Endothelial cell of umbilical vein (primary cell): Measurements from ENCODE around the gene OPCML. TPM values are rescaled to one million over a fixed set of nuclear protein-coding genes. Genes with fewer than 3 reads are reported as not detected.

Experiments
- BruUV-seq: library from RNA; stranded (reverse); fragments of 400-500 nt; replicated peaks from 2 replicates; lab custom pipeline; 2021; lab: Mats Ljungman, UMichigan
- CTCF ChIA-PET: fragments of 300-600, 350-600 bp; sonication (Branson Sonifier 250); formaldehyde crosslinking; loops from one replicate; lab custom pipeline; 2021; ENCODE audit warnings: antibody characterized with exemption, inconsistent platforms; lab: Charles Lee
- POLR2A ChIA-PET: fragments of 300-600, 350-600 bp; sonication (Branson Sonifier 250); formaldehyde crosslinking; loops from one replicate; lab custom pipeline; 2021; ENCODE audit warnings: antibody characterized with exemption, inconsistent platforms; lab: Charles Lee
- DNase-seq: peaks from one replicate; pipeline ENCODE4 v3.0.0-alpha.2; 2011; ENCODE audit warnings: low read depth, low spot score
- FAIRE-seq: peaks from 2 replicates; lab custom pipeline; 2011; peaks lifted over from hg19 to GRCh38; lab: Jason Lieb, UNC
- H2AFZ ChIP-seq: 2 replicates; pipeline ENCODE4 v1.6.0; 2012; ENCODE audit warnings: low read depth, low read length, control low read depth, inconsistent platforms
- H3K27ac ChIP-seq: 2 replicates; pipeline ENCODE4 v1.5.1; 2011; ENCODE audit warnings: low read depth, mild to moderate bottlenecking, control low read depth, low read length, moderate library complexity; ENCODE audit not compliant: insufficient read depth
- H3K27me3 ChIP-seq, 2 experiments: 2 replicates each; pipeline versions ENCODE4 v1.6.0 to v1.6.1; 2011; ENCODE audit warnings: low read length in 2 of 2, mixed read lengths in 1 of 2; ENCODE audit not compliant: control insufficient read depth in 2 of 2, insufficient read depth in 2 of 2
- H3K36me3 ChIP-seq, 2 experiments: 2 replicates in 1 of 2; 3 replicates in 1 of 2; pipeline ENCODE4 v1.5.1; 2011; ENCODE audit warnings: low read length in 2 of 2, mild to moderate bottlenecking in 1 of 2, moderate library complexity in 1 of 2; ENCODE audit not compliant: control insufficient read depth in 2 of 2, insufficient read depth in 2 of 2; ENCODE audit errors: extremely low read depth in 1 of 2
- H3K4me1 ChIP-seq: 3 replicates; pipeline ENCODE4 v1.5.1; 2011; ENCODE audit warnings: mild to moderate bottlenecking, low read length; ENCODE audit not compliant: control insufficient read depth, insufficient read depth; ENCODE audit errors: extremely low read depth
- H3K4me2 ChIP-seq: 2 replicates; pipeline ENCODE4 v1.6.1; 2011; ENCODE audit warnings: low read length, control low read depth, mixed read lengths; ENCODE audit not compliant: insufficient read depth
- H3K4me3 ChIP-seq, 3 experiments: fragments of 200-600 bp in 1 of 3; sonication (generic), shearing (Covaris generic) in 1 of 3; replicated peaks in 1 of 3; 2 replicates each; pipeline ENCODE4 v1.5.1; 2011 to 2016; ENCODE audit warnings: control low read depth in 3 of 3, low read length in 3 of 3, mild to moderate bottlenecking in 2 of 3, inconsistent platforms in 1 of 3, low read depth in 1 of 3, moderate library complexity in 1 of 3; ENCODE audit not compliant: insufficient read depth in 1 of 3
- H3K79me2 ChIP-seq: 2 replicates; pipeline ENCODE4 v1.6.0; 2012; ENCODE audit warnings: low read length, inconsistent platforms; ENCODE audit not compliant: control insufficient read depth, insufficient read depth
- H3K9ac ChIP-seq: replicated peaks from 2 replicates; pipeline ENCODE3; 2011; ENCODE audit warnings: low read length, control low read depth; ENCODE audit not compliant: insufficient read depth; ENCODE audit errors: extremely low read depth
- H3K9me1 ChIP-seq: replicated peaks from 3 replicates; pipeline ENCODE4 v1.6.0; 2011; ENCODE audit warnings: mild to moderate bottlenecking, low read length; ENCODE audit not compliant: control insufficient read depth, insufficient read depth; ENCODE audit errors: extremely low read depth
- H3K9me3 ChIP-seq: replicated peaks from 2 replicates; pipeline ENCODE4 v1.5.1; 2012; ENCODE audit warnings: low read length, inconsistent platforms; ENCODE audit not compliant: control insufficient read depth, insufficient read depth
- H4K20me1 ChIP-seq: replicated peaks from 2 replicates; pipeline ENCODE3; 2011; ENCODE audit warnings: mild to moderate bottlenecking, low read length; ENCODE audit not compliant: control insufficient read depth, insufficient read depth; ENCODE audit errors: extremely low read depth
- EZH2 ChIP-seq: IDR thresholded peaks from 2 replicates; pipeline ENCODE4 v1.6.1; 2012; ENCODE audit warnings: borderline replicate concordance, low read depth, mild to moderate bottlenecking, moderate library complexity, low read length, inconsistent platforms; ENCODE audit not compliant: severe bottlenecking
- FOS ChIP-seq: IDR thresholded peaks from 2 replicates; pipeline ENCODE4 v1.6.1; 2011; ENCODE audit warnings: mild to moderate bottlenecking, low read length, moderate library complexity, borderline replicate concordance; ENCODE audit not compliant: insufficient read depth
- MYC ChIP-seq: IDR thresholded peaks from one replicate; pipeline ENCODE4 v1.6.1; 2011; ENCODE audit warnings: mild to moderate bottlenecking, low read depth, low read length
- POLR2AphosphoS5 ChIP-seq: IDR thresholded peaks from 2 replicates; pipeline ENCODE4 v1.6.1; 2012; ENCODE audit warnings: low read depth, mild to moderate bottlenecking, control low read depth, low read length, moderate library complexity; ENCODE audit not compliant: insufficient read depth
- dilution Hi-C: fragments of 300-500 bp; cut with MboI; formaldehyde crosslinking; loops from one replicate; pipeline ENCODE4 v1.15.0; 2019; ENCODE audit warnings: low sequenced_read_pairs; ENCODE audit not compliant: extremely low pct_ligation_motif_present
- intact Hi-C: fragments of 100-400 bp; cut with micrococcal nuclease; formaldehyde crosslinking; loops from one replicate; pipeline ENCODE4 v1.10.0; 2022
- polyA plus RNA-seq, 4 experiments: library from polyadenylated mRNA; depleted of rRNA in 3 of 4; stranded (reverse) in 3 of 4; unstranded in 1 of 4; fragments of >200 nt; gene quantifications; 2 replicates each; pipeline versions ENCODE4 v1.2.1 to v1.2.3, GENCODE V29; 2011 to 2012; ENCODE audit warnings: missing spikeins in 1 of 4
- total RNA-seq: library from RNA; stranded (reverse); gene quantifications from 2 replicates; pipeline ENCODE4 v1.2.3, GENCODE V29; 2021
- TF ChIP-seq, protein P1 (sequence below), 2 donors: IDR thresholded peaks; 1 replicate in 1 of 2; 2 replicates in 1 of 2; pipeline ENCODE4 v1.5.1; 2011; ENCODE audit warnings: low read length in 2 of 2, mild to moderate bottlenecking in 2 of 2, moderate library complexity in 2 of 2, control low read depth in 1 of 2, inconsistent platforms in 1 of 2, low read depth in 1 of 2; ENCODE audit not compliant: insufficient read depth in 1 of 2; ENCODE audit errors: extremely low read depth in 1 of 2

The OPCML gene
- total and polyA plus RNA-seq, 2 donors (not counting 3 experiments of a cell fraction or from before 2014, with no cell fraction given) = not detected

DNA sequence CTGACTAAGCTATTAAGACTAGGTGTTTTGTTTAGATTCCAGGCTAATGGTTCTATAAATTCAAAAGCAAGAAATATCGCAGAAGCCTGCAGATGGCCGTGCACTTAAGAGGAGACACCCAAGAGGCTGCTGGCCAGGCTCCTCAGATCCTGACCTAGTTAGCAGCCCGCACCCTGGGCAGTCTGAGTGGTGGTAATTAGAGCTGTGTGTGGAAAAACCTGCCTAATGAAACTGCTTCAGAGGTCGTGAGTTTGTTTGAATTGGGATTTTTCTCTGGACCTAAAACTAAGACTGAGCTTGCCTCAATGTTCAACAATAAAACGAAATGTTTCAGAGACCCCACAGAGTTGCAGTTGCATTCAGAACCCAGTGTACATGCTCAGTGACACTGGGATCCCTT is 627.7 kb downstream of the OPCML start:
- H3K9me1 ChIP-seq = no peaks in the 10 kb centered on the region
- no peaks in the 10 kb centered on the region for H3K36me3 ChIP-seq
- no peak for DNase-seq
- intact Hi-C loops (no loop called here), dilution Hi-C loops (no loop called here)
- H3K27me3 ChIP-seq = no peaks in the 10 kb centered on the region
- H3K27ac ChIP-seq = no peak overlapping the region
- no peak for TF ChIP-seq FOS
- BruUV-seq = no TSS peak
- CTCF ChIA-PET = no interaction called here
- no peak for FAIRE-seq
- no peaks in the 10 kb centered on the region for H3K79me2 ChIP-seq
- no peak overlapping the region for H3K9ac ChIP-seq
- no peak overlapping the region for H2AFZ ChIP-seq
- no peaks in the 10 kb centered on the region for H3K4me1 ChIP-seq
- H4K20me1 ChIP-seq = no peaks in the 10 kb centered on the region
- POLR2A ChIA-PET = no interaction called here
- no peak overlapping the region for H3K4me3 ChIP-seq
- H3K9me3 ChIP-seq = no peaks in the 10 kb centered on the region
- no peak overlapping the region for H3K4me2 ChIP-seq

DNA sequence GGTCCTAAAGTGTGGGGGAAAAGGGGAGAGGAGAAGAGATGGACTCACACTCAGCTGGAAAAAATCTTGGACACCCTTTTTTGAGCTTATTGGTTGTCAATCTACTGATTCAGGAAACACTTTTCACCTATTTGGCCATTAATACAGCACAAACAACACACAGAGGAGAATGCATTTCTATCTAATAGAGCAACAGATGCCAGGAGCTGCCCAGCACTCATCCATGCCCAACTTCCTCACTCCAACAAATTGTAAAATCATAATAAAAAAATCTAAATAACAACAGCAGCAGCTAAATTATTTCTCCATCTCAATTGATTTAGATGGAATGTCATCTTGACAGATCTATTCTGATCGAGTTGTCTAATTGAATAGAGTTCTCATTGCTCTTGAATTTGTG is 628.2 kb downstream of the OPCML start:
- BruUV-seq = no TSS peak
- H4K20me1 ChIP-seq = no peaks in the 10 kb centered on the region
- no peaks in the 10 kb centered on the region for H3K4me1 ChIP-seq
- FAIRE-seq = no peak
- no peaks in the 10 kb centered on the region for H3K27me3 ChIP-seq
- H3K27ac ChIP-seq = no peak overlapping the region
- H3K4me3 ChIP-seq = no peak overlapping the region
- no peak overlapping the region for H3K9ac ChIP-seq
- TF ChIP-seq MYC (no peak), POLR2AphosphoS5 (no peak), EZH2 (no peak)
- TF ChIP-seq, protein P1, sequence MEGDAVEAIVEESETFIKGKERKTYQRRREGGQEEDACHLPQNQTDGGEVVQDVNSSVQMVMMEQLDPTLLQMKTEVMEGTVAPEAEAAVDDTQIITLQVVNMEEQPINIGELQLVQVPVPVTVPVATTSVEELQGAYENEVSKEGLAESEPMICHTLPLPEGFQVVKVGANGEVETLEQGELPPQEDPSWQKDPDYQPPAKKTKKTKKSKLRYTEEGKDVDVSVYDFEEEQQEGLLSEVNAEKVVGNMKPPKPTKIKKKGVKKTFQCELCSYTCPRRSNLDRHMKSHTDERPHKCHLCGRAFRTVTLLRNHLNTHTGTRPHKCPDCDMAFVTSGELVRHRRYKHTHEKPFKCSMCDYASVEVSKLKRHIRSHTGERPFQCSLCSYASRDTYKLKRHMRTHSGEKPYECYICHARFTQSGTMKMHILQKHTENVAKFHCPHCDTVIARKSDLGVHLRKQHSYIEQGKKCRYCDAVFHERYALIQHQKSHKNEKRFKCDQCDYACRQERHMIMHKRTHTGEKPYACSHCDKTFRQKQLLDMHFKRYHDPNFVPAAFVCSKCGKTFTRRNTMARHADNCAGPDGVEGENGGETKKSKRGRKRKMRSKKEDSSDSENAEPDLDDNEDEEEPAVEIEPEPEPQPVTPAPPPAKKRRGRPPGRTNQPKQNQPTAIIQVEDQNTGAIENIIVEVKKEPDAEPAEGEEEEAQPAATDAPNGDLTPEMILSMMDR (IDR thresholded peaks at IDR 0.05; ENCODE audit: extremely low read depth in 1 of 2, insufficient read depth in 1 of 2, low read depth in 1 of 2, low read length in 2 of 2) = no peak
- intact Hi-C loops (no loop called here), dilution Hi-C loops (no loop called here)
- H3K79me2 ChIP-seq = no peaks in the 10 kb centered on the region
- POLR2A ChIA-PET = no interaction called here
- DNase-seq = no peak
- no peaks in the 10 kb centered on the region for H3K9me1 ChIP-seq
- no peak overlapping the region for H2AFZ ChIP-seq
- CTCF ChIA-PET = no interaction called here
- H3K9me3 ChIP-seq = no peaks in the 10 kb centered on the region
- H3K36me3 ChIP-seq = no peaks in the 10 kb centered on the region
- no peak overlapping the region for H3K4me2 ChIP-seq
